Neural crest cell (in vitro differentiated cells): Measurements from ENCODE around the gene ASB1. TPM values are rescaled to one million over a fixed set of nuclear protein-coding genes. Genes with fewer than 3 reads are reported as not detected.

Experiments used
- DNase-seq: peaks from one replicate; pipeline ENCODE4 v3.0.0; 2021; ENCODE audit warnings: low read depth, mixed read lengths, low spot score
- H3K27ac Mint-ChIP-seq: one replicate; pipeline ENCODE4 v1.8.0; 2021; ENCODE audit warnings: mild to moderate bottlenecking, mixed read lengths; ENCODE audit not compliant: unreplicated experiment
- H3K27me3 Mint-ChIP-seq: 2 replicates; pipeline ENCODE4 v1.8.0; 2021; ENCODE audit warnings: low read depth, mild to moderate bottlenecking, mixed read lengths
- H3K36me3 Mint-ChIP-seq: 2 replicates; pipeline ENCODE4 v1.8.0; 2021; ENCODE audit warnings: low read depth, mild to moderate bottlenecking, mixed read lengths
- H3K4me1 Mint-ChIP-seq: 2 replicates; pipeline ENCODE4 v1.8.0; 2021; ENCODE audit warnings: mixed read lengths
- H3K4me3 Mint-ChIP-seq: one replicate; pipeline ENCODE4 v1.8.0; 2021; ENCODE audit warnings: mild to moderate bottlenecking, mixed read lengths
- H3K9me3 Mint-ChIP-seq: 2 replicates; pipeline ENCODE4 v1.8.0; 2021; ENCODE audit warnings: mixed read lengths
- total RNA-seq: library from RNA; stranded (reverse); gene quantifications from 2 replicates; pipeline ENCODE4 v1.2.1, GENCODE V29; 2021
- TF ChIP-seq, protein P1 (sequence below): fragments of 200-600 bp; sonication (generic); conservative IDR thresholded peaks from 2 replicates; pipeline ENCODE4 v1.5.0; 2021; ENCODE audit warnings: antibody characterized with exemption, mild to moderate bottlenecking

Gene ASB1
- total RNA-seq, 1 donor from 2014 or later, result 37.5 TPM

DNA sequence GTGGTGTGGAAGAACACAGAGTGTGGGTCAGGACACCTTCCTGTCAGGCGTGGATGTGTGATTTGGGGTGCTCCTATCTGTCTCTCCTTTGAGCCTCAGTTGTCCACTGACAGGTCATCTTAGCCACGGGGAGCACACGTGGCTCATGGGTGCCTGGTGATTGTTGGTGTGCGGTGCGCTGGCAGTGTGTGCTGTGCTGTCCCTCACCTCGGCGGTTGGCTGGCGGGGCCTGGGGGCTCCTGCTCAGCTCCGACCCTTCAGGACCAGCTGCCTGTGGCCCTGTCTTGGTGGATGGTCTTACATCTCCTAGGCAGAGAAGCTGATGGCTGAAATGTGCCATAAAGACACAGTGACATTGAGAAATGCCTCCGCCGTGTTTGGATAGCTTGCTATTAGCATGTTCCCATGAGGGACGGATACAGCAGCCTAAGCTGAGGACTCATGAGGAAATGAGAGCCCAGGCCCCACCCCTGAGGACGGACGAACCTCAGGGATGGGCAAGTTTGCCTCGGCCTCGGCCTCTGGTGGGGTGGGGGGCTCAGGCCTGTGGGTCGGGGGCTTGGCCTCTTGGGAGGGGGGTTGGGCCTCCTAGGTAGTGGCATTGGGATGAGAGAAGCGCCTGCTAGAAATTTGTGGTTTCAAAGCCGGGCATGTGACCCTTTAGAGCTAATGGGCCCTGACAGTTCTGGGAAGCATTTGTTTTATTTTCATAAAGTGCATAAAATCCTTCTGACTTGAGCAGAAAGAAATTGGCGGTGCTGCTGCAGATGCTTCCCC lies 20.3 kb upstream of the ASB1 start:
- Mint-ChIP-seq H3K27ac (no peak overlapping the region), H3K9me3 (no peaks in the 10 kb centered on the region), H3K4me3 (no peak overlapping the region), H3K4me1 (no peaks in the 10 kb centered on the region), H3K36me3 (peaks cover 6% of the 10 kb centered on the region), H3K27me3 (no peaks in the 10 kb centered on the region)
- TF ChIP-seq, protein P1, sequence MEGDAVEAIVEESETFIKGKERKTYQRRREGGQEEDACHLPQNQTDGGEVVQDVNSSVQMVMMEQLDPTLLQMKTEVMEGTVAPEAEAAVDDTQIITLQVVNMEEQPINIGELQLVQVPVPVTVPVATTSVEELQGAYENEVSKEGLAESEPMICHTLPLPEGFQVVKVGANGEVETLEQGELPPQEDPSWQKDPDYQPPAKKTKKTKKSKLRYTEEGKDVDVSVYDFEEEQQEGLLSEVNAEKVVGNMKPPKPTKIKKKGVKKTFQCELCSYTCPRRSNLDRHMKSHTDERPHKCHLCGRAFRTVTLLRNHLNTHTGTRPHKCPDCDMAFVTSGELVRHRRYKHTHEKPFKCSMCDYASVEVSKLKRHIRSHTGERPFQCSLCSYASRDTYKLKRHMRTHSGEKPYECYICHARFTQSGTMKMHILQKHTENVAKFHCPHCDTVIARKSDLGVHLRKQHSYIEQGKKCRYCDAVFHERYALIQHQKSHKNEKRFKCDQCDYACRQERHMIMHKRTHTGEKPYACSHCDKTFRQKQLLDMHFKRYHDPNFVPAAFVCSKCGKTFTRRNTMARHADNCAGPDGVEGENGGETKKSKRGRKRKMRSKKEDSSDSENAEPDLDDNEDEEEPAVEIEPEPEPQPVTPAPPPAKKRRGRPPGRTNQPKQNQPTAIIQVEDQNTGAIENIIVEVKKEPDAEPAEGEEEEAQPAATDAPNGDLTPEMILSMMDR, result no peak
- no peak for DNase-seq

DNA sequence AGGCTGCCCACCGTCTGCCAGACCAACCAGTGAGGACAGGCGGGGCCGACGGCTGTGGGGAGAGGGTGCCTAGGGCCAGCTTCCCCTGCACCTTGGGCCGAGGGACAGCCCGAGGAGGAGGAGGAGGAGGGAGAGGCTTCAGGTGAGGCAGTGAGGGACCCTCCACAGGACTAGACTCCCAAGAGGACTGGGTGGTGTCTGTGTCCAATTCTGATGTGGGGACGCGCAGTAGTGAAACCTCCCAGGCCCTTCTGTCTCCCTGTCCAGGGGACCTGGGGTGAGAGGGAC lies 19.8 kb upstream of the ASB1 start:
- DNase-seq, result no peak
- Mint-ChIP-seq H3K4me1 (no peaks in the 10 kb centered on the region), H3K9me3 (no peaks in the 10 kb centered on the region), H3K27me3 (no peaks in the 10 kb centered on the region), H3K36me3 (peaks cover 4% of the 10 kb centered on the region), H3K27ac (no peak overlapping the region), H3K4me3 (no peak overlapping the region)
- TF ChIP-seq, protein P1, result no peak

DNA sequence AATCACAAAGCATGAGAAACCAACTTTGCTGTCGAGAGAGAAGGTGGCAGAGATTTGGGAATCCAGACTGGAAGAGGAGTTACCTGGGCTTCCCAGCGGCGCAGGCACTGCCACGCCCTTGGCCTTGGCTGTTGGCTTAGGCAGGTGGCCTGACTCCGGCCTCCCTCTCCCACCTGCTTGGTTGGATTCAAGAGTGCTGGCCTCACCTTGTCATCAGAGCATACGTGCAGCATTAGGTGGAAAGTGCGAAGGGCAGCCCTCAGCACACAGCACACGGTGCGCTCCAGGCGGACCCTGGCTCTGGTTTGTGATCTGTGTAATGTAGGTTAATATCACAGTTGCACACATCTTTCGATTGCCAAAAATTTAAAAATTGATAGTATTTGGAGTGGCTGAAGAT lies 19.2 kb upstream of the ASB1 start:
- no peaks in the 10 kb centered on the region for H3K9me3 Mint-ChIP-seq
- H3K27me3 Mint-ChIP-seq, result no peaks in the 10 kb centered on the region
- peak overlapping the region; percentile 6 for H3K27ac Mint-ChIP-seq
- no peak overlapping the region for H3K4me3 Mint-ChIP-seq
- H3K4me1 Mint-ChIP-seq, result no peaks in the 10 kb centered on the region
- peaks cover 4% of the 10 kb centered on the region for H3K36me3 Mint-ChIP-seq
- DNase-seq, result no peak
- TF ChIP-seq, protein P1, result no peak

DNA sequence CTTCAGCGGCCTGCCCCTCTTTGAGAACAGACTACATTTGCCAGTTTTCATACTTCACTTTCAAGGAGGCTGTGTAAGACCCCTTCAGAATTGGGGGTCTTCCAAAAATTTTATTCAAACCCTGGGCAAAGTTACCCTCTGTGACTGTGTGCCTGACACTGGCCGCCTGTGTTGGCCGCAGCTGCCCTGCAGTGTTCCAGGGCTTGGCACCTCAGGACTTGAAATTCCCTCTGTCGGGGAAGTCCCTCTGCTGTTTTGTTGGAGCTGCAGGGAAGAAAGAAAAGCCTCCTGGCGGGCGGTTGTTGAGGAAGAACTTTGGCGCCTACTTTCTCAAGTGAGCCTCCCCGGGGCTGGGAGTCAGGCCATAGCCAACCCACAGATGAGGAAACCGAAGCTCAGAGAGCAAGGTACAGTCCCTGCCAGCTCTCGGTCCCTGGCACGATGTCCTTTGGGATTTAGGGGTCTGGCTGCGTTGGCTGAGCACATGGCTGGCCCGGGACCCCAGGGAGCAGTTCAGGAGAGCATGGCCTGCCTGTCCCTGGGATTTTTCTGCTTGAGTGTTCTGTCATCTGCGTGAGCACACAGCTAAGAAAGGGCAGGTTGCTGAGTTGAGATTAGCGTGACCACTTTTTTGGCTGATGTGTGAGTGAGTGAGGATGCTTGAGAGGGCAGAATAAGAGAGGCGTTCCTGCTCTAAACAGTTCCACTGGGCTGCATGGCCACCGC lies 17.9 kb upstream of the ASB1 start:
- no peak overlapping the region for H3K27ac Mint-ChIP-seq
- no peaks in the 10 kb centered on the region for H3K4me1 Mint-ChIP-seq
- no peak for DNase-seq
- H3K27me3 Mint-ChIP-seq, result no peaks in the 10 kb centered on the region
- TF ChIP-seq, protein P1, result no peak
- no peaks in the 10 kb centered on the region for H3K9me3 Mint-ChIP-seq
- peaks cover 4% of the 10 kb centered on the region for H3K36me3 Mint-ChIP-seq
- H3K4me3 Mint-ChIP-seq, result no peak overlapping the region

DNA sequence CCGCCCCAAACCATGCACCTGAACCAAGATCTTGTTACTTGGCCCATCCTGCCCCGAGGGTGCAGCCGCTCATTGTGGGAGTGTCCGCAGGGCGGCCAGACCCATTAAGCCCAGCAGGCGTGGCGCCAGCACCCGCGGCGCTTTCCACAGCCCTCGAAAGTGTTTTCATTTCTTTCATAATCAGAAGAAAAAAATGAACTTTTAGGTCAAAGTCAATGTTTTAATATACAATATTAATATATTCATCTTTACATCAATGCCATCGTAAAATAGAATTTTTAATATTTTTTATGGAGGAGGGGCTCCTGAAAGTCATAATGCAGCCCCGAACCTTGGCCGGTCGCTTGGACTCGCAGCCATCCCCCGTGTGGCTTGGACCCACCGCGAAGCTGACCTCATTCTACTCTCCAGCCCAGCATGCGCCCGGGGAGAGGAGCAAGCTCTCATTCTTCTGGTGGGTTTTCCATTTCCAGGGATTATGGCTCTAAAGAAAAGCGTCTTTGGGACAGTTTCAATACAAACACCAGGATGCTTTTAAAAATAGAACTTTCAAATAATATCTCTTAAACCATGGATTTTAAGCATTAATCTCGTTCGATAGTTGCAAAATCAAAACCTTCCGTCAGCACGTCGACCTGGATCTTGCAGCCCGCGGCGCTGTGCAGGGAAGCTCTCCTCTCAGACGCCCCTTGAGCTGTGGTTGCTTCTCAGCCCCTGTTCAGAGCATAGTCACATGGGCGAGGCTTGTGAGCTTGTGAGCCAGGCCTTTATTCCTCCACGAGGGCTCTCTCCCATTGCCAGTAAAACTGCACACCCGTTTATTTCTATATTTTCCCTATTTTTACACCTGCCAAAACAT lies 17.2 kb upstream of the ASB1 start:
- H3K4me3 Mint-ChIP-seq, result no peak overlapping the region
- no peaks in the 10 kb centered on the region for H3K4me1 Mint-ChIP-seq
- TF ChIP-seq, protein P1, result no peak
- no peaks in the 10 kb centered on the region for H3K27me3 Mint-ChIP-seq
- DNase-seq, result no peak
- H3K27ac Mint-ChIP-seq, result no peak overlapping the region
- H3K36me3 Mint-ChIP-seq, result peaks cover 4% of the 10 kb centered on the region
- H3K9me3 Mint-ChIP-seq, result no peaks in the 10 kb centered on the region
